ENCODE results near the gene MT1G. TPM values are rescaled to one million over a fixed set of nuclear protein-coding genes. Genes with fewer than 3 reads are reported as not detected.

MT1G gene
- polyA plus RNA-seq, 1 donor (not counting 4 experiments of a cell fraction or from before 2014, with no cell fraction given) = 9.8 TPM

DNA sequence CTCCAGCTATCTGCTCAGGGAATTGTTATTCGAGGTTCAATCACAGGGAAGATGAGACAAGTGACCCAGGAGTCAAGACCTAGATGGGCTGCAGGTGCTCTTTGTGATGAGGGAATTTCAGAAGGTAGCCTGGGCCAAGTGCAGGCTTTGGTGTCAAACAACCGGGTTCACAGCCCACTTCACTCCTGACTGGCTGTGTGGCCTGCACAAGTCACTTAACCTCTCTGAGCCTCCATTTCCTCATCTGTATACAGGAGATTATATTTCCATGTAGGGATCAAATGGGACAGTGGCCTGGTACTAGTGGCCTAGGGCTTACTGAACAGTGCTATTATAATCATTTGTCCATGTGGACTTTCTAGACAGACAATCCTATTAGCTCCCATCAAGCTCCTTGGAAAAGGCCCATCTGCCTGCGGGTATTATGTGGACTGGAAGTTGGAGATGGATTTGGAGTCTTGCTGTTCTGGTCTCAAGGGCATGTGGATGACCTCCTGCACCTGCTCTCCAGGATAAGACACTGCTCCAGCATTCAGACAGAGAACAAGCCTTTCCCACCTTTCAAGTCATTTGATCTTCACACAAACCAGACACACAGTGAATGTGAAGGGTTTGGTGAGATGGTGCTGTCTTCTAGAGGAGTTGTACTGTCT, 11.3 kb upstream of the MT1G start:
- Histone ChIP-seq H3K9me1 (ENCODE audit: control insufficient read depth, extremely low read depth, insufficient read depth, low read length) (no peaks in the 10 kb centered on the region), H3K4me2 (ENCODE audit: control insufficient read depth, extremely low read depth, insufficient read depth, low read depth, low read length) (no peak overlapping the region), H3K4me3 (ENCODE audit: control insufficient read depth in 2 of 3, extremely low read depth in 1 of 3, insufficient read depth in 2 of 3, low read depth in 1 of 3, low read length in 3 of 3) (no peak overlapping the region), H4K20me1 (ENCODE audit: control insufficient read depth, extremely low read depth, insufficient read depth, low read length) (no peaks in the 10 kb centered on the region), H3K36me3 (ENCODE audit: control insufficient read depth in 2 of 2, extremely low read depth in 1 of 2, insufficient read depth in 2 of 2, low read length in 2 of 2) (peaks cover 0 to 2% of the 10 kb centered on the region in 2 experiments), H3K27me3 (ENCODE audit: control insufficient read depth, extremely low read depth, insufficient read depth, low read length) (no peaks in the 10 kb centered on the region), H3K4me1 (ENCODE audit: control insufficient read depth, extremely low read depth, insufficient read depth, low read length) (peaks cover 25% of the 10 kb centered on the region), H2AFZ (ENCODE audit: control insufficient read depth, low read length) (no peak overlapping the region), H3K79me2 (ENCODE audit: control insufficient read depth, insufficient read depth, low read length) (peaks cover 4% of the 10 kb centered on the region), H3K9me3 (ENCODE audit: control insufficient read depth, low read depth, low read length) (no peaks in the 10 kb centered on the region), H3K27ac (ENCODE audit: control insufficient read depth, insufficient read depth, low read length) (no peak overlapping the region), H3K9ac (ENCODE audit: control insufficient read depth, extremely low read depth, insufficient read depth, low read length) (no peak overlapping the region)
- FAIRE-seq (no peak), DNase-seq (ENCODE audit: low read depth, low spot score) (no peak)
- TF ChIP-seq, protein P1, sequence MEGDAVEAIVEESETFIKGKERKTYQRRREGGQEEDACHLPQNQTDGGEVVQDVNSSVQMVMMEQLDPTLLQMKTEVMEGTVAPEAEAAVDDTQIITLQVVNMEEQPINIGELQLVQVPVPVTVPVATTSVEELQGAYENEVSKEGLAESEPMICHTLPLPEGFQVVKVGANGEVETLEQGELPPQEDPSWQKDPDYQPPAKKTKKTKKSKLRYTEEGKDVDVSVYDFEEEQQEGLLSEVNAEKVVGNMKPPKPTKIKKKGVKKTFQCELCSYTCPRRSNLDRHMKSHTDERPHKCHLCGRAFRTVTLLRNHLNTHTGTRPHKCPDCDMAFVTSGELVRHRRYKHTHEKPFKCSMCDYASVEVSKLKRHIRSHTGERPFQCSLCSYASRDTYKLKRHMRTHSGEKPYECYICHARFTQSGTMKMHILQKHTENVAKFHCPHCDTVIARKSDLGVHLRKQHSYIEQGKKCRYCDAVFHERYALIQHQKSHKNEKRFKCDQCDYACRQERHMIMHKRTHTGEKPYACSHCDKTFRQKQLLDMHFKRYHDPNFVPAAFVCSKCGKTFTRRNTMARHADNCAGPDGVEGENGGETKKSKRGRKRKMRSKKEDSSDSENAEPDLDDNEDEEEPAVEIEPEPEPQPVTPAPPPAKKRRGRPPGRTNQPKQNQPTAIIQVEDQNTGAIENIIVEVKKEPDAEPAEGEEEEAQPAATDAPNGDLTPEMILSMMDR (optimal IDR thresholded peaks at IDR 0.05 in 1 of 3, IDR thresholded peaks at IDR 0.05 in 1 of 3, conservative IDR thresholded peaks at IDR 0.05 in 1 of 3; ENCODE audit: extremely low read depth in 1 of 3, insufficient read depth in 2 of 3, low read length in 3 of 3) = no peak
- no peak for TF ChIP-seq EZH2 (IDR thresholded peaks at IDR 0.05; ENCODE audit: low read length)
- dilution Hi-C loops (cut with MboI; ENCODE audit: extremely low pct_ligation_motif_present, low sequenced_read_pairs) = no loop called here

DNA sequence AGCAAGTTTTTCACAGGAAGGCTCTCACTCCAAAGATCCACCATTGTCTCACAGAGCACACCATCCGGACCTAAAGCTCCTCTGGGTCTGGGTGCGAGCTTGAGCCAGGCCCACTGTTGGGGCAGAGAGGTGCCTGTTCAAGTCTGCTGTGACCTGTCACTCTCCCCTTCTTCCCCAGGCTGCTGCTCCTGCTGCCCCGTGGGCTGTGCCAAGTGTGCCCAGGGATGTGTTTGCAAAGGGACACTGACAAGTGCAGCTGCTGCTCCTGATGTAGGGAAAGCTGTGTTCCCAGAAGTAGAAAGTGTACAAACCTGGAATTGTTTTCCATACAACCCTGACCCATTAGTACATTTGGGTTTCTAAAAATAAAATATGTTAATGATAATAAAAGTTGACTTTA, 9.6 kb upstream of the MT1G start:
- dilution Hi-C loops (cut with MboI; ENCODE audit: extremely low pct_ligation_motif_present, low sequenced_read_pairs) = no loop called here
- Histone ChIP-seq H4K20me1 (ENCODE audit: control insufficient read depth, extremely low read depth, insufficient read depth, low read length) (no peaks in the 10 kb centered on the region), H3K36me3 (ENCODE audit: control insufficient read depth in 2 of 2, extremely low read depth in 1 of 2, insufficient read depth in 2 of 2, low read length in 2 of 2) (no peaks in the 10 kb centered on the region), H2AFZ (ENCODE audit: control insufficient read depth, low read length) (no peak overlapping the region), H3K4me1 (ENCODE audit: control insufficient read depth, extremely low read depth, insufficient read depth, low read length) (peaks cover 8% of the 10 kb centered on the region), H3K9ac (ENCODE audit: control insufficient read depth, extremely low read depth, insufficient read depth, low read length) (no peak overlapping the region), H3K27ac (ENCODE audit: control insufficient read depth, insufficient read depth, low read length) (no peak overlapping the region), H3K4me3 (ENCODE audit: control insufficient read depth in 2 of 3, extremely low read depth in 1 of 3, insufficient read depth in 2 of 3, low read depth in 1 of 3, low read length in 3 of 3) (no peak overlapping the region), H3K4me2 (ENCODE audit: control insufficient read depth, extremely low read depth, insufficient read depth, low read depth, low read length) (no peak overlapping the region), H3K9me1 (ENCODE audit: control insufficient read depth, extremely low read depth, insufficient read depth, low read length) (no peaks in the 10 kb centered on the region), H3K27me3 (ENCODE audit: control insufficient read depth, extremely low read depth, insufficient read depth, low read length) (no peaks in the 10 kb centered on the region), H3K79me2 (ENCODE audit: control insufficient read depth, insufficient read depth, low read length) (peaks cover under 1% of the 10 kb centered on the region), H3K9me3 (ENCODE audit: control insufficient read depth, low read depth, low read length) (no peaks in the 10 kb centered on the region)
- FAIRE-seq (no peak), DNase-seq (ENCODE audit: low read depth, low spot score) (no peak)
- TF ChIP-seq, protein P1 (optimal IDR thresholded peaks at IDR 0.05 in 1 of 3, IDR thresholded peaks at IDR 0.05 in 1 of 3, conservative IDR thresholded peaks at IDR 0.05 in 1 of 3; ENCODE audit: extremely low read depth in 1 of 3, insufficient read depth in 2 of 3, low read length in 3 of 3) = no peak
- TF ChIP-seq EZH2 (IDR thresholded peaks at IDR 0.05; ENCODE audit: low read length) = no peak
